HG02973 (cell line): ENCODE measurements around the gene GSS.

Experiments
- ATAC-seq: cut with Tn5 transposase; IDR thresholded peaks from one replicate; pipeline ENCODE4 v1.9.1; 2021; ENCODE audit warnings: moderate library complexity; ENCODE audit not compliant: unreplicated experiment

GSS gene

DNA sequence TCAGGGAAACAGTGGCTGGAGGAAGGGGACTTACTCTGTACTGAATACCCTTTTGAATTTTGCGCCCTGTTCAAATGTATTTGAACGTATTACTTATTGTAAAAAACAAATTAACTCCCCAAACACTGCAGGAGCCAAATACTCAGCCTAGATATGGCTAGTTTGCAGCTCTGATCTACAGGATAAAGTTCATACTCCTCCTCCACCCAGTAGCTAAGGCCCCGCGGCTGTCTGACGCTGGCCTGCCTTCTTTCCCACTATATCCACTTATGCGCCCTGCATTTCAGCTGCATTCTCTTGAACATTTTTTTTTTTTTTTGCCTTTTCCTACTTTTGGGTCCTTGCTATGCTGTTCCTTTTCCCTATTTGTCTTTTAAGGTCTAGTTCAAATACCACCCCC lies 6.5 kb downstream of the GSS start:
- no peak for ATAC-seq

GRCh38 chr20:34948030-34948429 lies 7.6 kb downstream of the GSS start:
- ATAC-seq = no peak

DNA sequence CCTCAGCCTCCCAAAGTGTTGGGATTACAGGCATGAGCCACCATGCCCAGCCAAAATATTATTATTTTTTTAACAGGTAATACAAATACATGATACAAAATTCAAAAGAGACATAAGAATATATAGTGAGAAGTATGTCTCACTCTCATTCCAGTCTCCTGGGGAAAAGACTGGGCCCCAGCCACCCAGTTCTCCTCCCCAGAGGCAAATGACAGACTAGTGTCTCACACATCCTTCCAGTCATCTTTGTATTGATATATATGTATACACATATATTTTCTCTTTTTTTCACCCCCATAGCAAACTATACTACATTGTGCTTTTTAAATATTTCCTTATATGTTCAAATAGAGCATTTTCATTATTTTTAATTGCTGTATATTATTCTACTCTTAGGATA lies 8.3 kb downstream of the GSS start:
- no peak for ATAC-seq

GRCh38 chr20:34946661-34947060 lies 8.9 kb downstream of the GSS start:
- no peak for ATAC-seq

DNA sequence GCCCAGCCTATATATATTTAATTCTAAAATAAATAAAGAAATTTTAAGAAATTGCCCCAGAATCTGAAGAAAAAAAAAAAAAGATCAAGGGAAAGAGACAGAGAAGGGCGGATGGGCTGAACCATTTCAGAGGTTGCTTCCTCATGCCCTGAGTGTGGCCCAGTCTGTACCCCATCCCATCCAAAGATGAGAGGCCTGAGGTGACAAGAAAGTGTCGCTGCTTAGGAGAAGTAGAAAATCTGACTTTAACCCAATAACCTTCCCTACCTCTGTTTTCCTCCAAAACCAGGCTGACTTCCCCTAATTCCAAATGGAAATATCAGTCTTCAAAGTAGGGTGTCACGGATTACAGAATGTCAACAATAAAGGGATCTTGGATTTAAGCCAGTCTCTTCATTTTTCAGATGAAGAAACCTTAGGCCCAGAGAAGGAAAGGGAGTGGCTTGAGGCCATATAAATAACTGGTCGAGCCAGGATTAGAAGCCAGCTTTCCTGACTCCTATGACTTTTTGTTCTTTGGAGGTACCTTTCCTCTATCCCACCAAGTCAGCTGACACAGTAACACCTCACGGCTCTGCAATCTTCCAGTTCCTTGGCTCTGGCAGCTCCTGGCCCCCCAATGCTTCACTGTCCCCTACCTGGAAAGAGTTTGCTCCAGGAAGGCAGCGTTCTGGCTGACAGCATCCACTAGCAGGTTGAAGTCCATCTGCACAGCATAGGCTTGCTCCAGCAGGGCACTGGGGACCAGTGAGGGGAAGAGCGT lies 10.1 kb downstream of the GSS start:
- no peak for ATAC-seq

- no peak for ATAC-seq
Measured at GRCh38 chr20:34943808-34944567, 11.6 kb downstream of the GSS start.

DNA sequence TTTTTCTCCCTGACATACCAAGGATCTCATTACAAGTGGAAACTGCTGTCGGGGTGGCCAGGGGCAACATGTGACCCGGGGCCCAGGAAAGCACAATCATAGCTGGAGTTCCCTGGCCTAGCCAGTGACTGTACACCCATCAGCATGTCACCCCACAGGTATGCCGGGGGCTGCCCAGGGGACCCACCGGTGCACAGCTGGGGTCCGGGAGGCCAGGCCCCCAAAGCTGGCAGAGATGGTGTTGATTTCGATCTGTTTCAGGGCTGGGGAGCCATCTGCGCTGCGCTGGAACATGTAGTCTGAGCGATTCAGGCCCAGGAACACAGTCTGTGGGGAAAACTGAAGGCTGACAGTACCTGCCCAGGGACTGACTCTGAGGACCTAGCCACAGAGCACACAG lies 13.3 kb downstream of the GSS start:
- ATAC-seq = no peak

DNA sequence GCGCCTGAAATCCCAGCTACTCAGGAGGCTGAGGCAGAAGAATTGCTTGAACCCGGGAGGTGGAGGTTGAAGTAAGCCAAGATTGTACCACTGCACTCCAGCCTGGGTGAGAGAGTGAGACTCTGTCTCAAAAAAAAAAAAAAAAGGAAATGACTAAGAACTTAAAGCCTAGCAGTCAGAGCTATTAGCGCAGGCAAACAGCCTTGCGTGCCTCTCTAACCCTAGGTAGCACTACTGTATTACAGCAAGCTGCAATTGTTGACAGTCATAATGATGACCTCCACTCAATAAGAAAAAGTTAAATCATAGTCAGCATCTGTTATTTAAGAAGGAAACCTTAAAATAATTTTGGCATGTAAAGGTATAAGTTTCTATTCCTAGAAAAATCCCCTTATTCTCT lies 14.4 kb downstream of the GSS start:
- ATAC-seq = no peak

- no peak for ATAC-seq
Measured at GRCh38 chr20:34940081-34940481, 15.5 kb downstream of the GSS start.

DNA sequence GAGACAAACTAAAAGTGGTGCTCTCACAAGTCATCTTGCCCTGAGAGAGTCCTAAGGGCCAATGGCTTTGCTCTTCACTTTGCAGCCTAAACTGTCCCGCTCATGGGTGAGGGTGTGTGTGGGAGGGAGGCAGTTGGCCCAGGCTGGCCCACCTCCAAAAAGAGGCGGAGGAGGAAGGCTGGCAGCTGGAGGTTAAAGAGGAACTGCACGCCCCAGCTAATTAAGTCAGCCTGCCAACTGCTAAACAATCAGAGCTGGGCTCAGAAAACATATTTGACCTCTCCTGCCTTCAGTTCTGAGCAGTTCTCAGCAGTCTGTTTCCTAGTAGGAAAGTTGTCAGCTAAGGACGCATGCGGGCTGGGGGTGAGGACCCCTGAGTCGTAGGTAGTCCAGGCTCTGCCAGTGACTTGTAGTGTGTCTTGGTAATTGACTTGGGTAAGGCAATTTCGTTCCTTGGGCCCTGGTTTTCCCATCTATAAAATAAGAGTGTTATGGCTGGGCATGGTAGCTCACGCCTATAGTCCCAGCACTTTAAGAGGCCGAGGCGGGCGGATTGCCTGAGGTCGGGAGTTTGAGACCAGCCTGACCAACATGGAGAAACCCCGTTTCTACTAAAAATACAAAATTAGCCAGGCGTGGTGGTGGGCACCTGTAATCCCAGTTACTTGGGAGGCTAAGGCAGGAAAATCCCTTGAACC lies 17.0 kb downstream of the GSS start:
- ATAC-seq = no peak

DNA sequence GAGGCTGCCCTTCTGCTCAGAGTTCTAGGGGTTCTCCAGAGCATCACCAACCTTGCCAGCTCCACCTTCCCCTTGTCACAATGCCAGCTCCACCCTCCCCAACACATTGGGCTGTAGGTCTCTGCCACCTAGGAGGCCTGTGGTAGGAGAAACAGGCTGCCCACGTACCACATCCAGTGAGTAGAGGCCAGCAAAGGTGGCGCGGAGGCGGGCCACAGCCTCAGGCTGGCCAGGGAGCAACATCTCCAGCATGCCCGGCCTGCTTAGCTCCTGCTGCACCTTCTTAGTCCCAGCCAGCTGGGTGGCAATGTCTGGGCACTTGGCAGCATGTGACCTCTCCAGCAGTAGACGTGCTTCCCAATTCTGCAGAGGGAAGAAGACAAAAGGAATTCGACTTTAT lies 23.8 kb downstream of the GSS start:
- ATAC-seq = no peak

- no peak for ATAC-seq
Measured at GRCh38 chr20:34928411-34928810, 27.2 kb downstream of the GSS start.

DNA sequence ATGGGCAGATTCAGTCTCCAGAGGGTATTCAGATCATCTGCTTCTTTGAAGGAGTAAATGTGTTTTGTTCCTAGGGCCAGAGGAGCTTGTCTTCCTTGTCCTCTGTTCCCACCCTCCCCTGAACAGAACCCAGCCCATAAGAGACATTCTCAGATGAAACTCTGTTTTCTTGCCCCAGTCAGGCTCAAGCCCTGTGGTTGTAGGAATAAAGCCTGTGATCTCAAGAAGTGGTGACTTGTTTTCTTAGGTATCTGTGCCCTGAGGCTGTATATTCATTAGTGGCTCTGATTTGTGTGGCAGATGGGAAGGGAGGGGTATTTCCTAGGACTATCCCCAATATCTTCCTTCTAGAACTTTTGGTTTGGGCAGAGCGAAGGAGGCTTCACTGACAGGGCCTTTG lies 27.9 kb downstream of the GSS start:
- ATAC-seq = no peak

GRCh38 chr20:34926581-34926980 lies 29.0 kb downstream of the GSS start:
- no peak for ATAC-seq

DNA sequence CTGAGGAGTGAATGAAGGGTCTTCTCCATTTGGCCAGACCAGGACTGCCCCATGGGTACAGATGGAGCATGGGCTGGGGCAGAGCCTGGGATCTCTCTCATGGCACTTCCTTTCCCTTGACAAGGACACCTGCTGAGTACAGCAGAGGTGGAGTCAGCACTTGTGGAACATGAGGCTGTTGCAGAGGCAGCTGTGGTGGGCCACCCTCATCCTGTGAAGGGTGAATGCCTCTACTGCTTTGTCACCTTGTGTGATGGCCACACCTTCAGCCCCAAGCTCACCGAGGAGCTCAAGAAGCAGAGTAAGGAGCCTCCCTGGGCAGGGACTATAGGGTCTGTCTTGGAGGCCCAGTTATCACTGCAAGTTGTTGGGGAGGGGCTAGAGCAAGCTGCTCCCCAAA lies 29.6 kb downstream of the GSS start:
- ATAC-seq = no peak

- no peak for ATAC-seq
Measured at GRCh38 chr20:34925341-34925740, 30.3 kb downstream of the GSS start.

GRCh38 chr20:34923414-34923813 lies 32.2 kb downstream of the GSS start:
- no peak for ATAC-seq

DNA sequence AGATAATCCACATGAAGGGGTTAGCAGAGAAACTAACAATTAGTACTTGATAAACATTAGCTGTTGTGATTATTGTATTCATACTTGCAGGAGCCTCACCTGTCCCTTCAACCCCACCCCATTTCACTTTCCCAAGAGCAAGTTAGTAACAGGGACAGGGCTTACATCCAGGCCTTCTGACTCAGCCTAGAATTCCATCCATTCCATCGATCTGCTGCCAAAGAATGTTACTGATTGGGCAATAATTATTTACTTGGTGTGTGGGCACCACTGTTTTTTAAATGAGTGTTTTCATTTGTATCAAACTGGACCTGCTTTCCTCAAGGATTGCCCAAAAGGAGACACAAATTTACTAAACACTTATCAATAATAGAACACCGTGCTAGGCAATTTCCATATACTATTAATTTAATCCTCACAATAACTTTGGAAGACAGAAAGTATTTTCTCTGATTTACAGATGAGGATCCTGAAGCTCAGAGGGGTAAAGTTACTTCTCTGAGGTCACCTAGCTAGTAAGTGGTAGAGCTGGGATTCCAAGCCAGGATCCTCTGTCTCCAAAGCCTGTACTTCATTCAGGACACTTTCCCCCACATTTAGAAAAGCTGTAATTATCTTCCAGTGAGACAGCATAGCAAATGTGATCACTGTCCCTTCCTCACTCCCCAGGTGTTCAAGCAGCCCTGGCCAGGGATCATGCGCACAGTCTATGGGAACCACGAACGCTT lies 32.8 kb downstream of the GSS start:
- no peak for ATAC-seq

- ATAC-seq = no peak
Measured at GRCh38 chr20:34921436-34921835, 34.2 kb downstream of the GSS start.

DNA sequence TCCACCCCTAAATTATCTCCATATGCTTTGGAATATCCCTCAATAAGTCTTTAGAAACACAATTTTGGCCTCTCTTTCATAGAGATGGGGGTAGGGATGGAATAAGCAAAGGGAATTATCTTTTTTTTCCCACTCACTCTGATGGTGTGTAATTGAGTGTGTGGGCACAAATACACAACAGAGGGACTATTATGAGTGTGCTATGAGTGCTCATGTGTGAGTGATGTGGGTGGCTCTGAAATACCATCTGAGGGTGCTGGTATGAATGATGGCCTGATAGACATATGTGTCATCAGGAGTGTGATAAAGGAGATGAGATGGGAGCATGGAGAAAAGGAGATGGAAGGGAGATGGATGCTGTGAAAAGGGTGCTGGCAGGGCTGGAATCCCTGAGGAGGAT lies 35.6 kb downstream of the GSS start:
- no peak for ATAC-seq

GRCh38 chr20:34916774-34917354 lies 38.7 kb downstream of the GSS start:
- ATAC-seq = no peak
